Measurements from ENCODE around the gene INTS2.

GRCh38 chr17:61878984-61879612 is 48.7 kb downstream of the INTS2 start:
- TF ChIP-seq EZH2 (IDR thresholded peaks at IDR 0.05; ENCODE audit: borderline replicate concordance, low read depth, low read length, severe bottlenecking), result no peak
- TF ChIP-seq, protein P1, sequence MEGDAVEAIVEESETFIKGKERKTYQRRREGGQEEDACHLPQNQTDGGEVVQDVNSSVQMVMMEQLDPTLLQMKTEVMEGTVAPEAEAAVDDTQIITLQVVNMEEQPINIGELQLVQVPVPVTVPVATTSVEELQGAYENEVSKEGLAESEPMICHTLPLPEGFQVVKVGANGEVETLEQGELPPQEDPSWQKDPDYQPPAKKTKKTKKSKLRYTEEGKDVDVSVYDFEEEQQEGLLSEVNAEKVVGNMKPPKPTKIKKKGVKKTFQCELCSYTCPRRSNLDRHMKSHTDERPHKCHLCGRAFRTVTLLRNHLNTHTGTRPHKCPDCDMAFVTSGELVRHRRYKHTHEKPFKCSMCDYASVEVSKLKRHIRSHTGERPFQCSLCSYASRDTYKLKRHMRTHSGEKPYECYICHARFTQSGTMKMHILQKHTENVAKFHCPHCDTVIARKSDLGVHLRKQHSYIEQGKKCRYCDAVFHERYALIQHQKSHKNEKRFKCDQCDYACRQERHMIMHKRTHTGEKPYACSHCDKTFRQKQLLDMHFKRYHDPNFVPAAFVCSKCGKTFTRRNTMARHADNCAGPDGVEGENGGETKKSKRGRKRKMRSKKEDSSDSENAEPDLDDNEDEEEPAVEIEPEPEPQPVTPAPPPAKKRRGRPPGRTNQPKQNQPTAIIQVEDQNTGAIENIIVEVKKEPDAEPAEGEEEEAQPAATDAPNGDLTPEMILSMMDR (IDR thresholded peaks at IDR 0.05; ENCODE audit: borderline replicate concordance, extremely low read depth, low read length, poor library complexity, severe bottlenecking), result no peak
